Measurements from ENCODE around the gene TLCD3A.
"Not testable (repeated sequence)": the region's sequence is repeated elsewhere in the genome, so short reads cannot be mapped to it uniquely, and the experiment has no call there.

Gene TLCD3A

DNA sequence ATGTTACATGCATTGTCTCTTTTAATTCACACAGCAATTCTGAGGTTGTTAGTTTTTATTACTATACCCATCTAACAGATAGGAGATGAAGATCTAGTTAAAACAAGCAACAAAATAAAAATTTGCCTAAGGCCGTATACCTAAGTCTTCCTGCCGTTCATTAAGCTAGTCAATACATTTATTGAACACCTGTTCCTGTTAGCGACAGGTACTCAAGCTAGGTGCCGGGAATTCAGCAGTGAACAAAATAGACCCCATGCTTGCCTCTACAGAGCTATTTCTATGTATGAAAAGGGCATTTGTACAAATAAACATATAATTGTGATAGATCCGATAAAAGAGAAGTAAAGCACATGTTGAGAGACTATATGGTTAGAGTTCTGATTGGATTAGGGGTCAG, 14.3 kb upstream of the TLCD3A start:
- no peak for DNase-seq

DNA sequence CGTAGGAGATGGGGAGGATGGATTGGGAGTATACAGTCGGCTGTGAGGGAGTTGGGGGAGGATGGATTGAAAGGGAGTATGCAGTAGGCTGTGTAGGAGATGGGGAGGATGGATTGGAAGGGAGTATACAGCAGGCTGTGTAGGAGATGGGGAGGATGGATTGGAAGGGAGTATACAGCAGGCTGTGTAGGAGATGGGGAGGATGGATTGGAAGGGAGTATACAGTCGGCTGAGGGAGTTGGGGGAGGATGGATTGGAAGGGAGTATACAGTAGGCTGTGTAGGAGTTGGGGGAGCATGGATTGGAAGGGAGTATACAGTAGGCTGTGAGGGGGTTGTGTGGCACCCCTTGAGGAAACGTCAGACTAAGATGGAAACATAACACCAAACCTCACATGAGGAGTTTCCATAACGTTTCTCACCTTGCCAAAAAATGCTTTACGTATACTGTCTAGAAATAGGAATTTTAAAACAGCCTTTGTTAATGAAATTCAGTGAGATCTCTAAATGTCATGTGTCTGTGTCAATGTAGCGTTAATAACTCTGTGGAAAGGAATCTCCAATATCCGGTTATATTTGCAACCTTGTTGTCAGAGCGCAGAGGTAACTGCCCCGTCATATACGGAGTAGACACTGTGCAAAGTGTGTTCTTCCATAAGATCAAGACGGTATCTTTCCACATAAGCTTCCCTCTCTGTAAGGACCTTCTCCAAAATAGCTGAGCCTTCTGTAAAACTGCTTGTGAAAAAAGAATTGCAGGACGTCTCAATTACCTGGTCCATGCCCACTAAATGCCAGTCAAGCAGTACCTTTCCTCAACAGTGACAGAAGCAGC, 11.5 kb upstream of the TLCD3A start:
- no peak for DNase-seq

DNA sequence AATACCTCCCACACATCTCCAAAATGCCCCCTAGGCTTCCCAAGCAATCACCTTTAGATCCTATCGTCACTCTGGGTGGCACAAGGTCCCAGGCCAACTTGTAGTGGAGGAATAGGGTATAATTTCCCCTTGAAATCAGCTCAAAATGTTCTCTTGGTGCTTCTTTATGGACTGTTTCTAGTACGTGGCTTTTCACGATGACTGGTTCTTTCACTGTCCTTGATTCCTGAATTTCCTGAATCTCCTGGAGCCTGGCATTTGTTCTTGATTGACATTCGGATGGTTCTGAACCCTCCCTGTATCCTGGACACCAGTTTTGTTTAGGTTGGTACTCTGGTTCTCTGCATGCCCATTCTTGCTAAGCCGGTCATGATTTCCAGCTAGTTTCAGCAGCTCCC, 10.9 kb upstream of the TLCD3A start:
- no peak for DNase-seq

DNA sequence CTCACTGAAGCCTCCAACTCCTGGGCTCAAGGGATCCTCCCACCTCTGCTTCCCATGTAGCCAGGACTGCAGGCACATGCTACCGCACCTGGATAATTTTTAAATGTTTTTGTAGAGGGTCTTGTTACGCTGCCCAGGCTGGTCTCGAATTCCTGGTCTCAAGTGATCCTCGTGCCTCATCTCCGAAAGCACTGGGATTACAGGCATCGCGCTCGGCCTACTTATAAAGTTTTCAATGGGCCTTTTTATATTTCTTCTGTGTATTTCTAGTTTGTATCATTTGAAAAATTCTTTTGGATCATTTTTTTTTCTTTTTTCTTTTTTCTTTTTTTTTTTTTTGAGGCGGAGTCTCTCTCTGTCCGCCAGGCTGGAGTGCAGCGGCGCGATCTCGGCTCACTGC, 7.3 kb upstream of the TLCD3A start:
- no peak for DNase-seq

DNA sequence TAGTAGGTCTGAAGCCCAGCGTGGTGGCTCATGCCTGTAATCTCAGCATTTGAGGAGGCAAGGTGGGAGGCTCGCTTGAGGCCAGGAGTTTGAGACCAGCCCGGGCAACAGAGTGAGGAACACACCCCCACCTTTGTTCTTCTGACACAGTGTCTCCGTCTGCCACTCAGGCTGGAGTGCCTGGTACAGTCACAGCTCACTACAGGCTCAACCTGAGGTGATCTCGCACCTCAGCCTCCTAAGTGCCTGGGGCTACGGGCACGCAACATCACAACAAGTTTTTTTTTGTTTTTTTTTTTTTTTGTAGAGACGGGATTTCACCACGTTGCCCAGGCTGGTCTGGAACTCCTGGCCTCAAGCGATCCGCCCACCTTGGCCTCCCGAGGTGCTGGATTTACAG, 6.7 kb upstream of the TLCD3A start:
- DNase-seq, result no peak

DNA sequence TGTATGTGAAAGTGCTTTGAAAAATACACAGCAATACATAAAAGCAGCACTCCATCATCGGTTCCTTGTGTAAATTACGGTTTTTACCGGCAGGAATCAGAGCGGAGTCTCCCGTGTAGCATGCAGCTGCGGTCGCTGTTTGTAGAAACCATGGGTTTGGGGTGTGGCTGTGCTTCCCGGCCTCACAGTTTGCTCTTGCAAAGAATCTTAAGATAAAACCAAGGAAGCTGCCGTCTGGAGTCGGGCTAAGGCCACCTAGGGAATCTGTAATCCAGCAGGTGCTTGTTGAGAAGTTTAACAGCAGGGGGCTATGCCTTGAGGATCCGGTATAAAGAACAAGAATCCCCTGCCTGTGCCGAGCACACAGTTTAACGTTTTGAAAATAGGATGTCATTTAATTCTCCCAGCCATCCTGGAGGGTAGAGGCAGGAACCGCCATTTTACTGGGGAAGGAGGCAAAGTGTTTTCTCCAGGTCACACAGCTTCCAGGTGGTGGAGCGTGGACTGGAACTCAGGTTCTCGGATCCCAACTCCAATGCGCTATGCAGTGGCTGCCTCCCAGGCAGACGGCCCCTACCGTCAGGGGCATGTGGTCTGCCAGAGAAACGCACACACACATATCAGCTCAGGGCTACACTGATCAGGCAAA, 6.0 kb upstream of the TLCD3A start:
- no peak for DNase-seq

DNA sequence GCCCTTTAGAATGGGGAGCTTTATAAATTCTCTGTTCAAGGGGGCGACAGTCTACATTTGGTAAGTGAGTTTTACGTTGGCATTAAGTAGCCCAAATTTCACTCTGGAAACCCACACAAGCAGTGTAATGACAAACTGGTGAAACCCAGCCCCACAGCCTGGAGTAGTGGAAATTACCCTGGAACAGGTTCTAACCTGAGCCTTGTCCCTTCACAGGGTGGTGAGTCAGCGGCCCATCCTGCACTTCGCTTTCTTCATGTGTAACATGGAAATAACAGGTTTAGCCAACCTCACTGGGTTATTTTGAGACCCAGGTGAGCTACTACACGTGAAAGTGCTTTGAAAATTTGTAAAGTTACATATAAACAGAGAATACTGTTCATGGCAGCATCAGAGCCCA, 3.5 kb upstream of the TLCD3A start:
- no peak for DNase-seq

DNA sequence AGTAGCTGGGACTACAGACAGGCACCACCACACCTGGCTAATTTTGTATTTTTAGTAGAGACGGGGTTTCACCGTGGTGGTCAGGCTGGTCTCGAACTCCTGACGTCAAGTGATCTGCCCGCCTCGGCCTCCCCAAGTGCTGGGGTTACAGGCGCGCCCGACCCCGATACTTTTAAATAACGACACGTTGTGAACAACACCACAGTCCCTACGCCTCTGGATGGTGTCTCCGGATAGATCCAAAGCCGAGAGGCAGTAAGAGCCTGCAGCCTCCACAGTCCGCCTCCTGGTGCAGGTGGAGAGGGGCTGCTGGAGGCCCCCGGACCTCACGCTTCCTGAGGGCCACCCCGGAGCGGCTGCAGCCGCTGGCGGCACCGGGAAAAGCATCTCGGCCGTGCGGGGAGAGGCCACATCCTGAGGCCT, 741 bp upstream of the TLCD3A start:
- DNase-seq, result no peak

DNA sequence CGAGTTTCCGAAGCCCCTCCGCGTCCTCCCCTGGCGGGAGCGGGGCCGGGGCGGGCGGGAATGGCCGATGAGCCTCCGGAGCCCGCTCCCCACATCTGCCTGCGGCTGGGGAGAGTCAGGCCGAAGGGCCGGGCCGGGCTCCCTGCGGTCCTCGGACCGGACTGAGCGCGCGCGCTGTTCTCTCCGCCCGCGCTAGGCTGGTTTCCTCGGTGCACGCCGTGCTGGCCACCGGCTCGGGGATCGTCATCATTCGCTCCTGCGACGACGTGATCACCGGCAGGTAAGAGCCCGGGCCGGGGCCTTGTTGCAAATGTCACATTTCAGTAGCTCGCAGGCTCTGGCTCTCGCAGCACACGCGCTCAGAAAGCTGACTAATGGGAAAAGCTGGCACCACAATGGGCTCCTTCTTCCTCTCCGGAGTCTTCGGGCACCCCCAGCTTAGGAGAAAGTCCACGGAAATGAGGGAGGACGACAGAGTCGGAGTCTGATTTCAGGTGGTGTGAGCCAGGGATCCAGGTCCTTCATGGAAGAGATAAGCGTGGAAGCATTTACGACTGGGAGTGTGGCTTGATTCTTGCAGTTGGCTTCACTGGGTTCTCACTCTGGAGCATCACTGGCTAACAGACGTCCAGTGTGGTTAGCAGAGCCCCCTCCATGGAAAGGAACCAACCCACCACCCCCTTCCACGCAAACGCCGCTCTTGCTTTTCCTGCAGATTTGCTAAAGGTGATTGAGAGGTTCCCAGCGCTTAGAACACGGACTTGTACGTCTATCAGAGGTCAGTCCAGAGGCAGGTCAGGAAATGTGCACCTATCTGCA, 715 bp downstream of the TLCD3A start:
- no peak for DNase-seq

DNA sequence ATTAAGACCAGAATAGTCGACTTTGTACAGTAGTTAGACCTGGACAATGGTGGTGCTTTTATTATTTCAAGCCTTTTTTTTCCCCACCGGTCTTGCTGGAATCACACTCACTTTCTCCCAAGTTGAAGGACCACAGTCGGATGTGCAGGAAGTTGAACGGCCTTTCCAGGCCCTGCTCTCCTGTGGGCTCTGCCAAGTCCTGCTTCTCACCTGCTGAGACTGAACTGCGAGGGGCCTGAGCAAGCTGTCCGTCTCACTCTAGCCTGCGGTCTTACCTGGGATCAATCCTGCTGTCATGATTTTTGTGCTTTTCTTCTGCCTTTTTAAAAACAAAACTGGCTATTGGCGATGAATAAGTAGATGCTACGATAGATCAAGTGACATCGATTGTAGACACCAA, 1.3 kb downstream of the TLCD3A start:
- no peak for DNase-seq

DNA sequence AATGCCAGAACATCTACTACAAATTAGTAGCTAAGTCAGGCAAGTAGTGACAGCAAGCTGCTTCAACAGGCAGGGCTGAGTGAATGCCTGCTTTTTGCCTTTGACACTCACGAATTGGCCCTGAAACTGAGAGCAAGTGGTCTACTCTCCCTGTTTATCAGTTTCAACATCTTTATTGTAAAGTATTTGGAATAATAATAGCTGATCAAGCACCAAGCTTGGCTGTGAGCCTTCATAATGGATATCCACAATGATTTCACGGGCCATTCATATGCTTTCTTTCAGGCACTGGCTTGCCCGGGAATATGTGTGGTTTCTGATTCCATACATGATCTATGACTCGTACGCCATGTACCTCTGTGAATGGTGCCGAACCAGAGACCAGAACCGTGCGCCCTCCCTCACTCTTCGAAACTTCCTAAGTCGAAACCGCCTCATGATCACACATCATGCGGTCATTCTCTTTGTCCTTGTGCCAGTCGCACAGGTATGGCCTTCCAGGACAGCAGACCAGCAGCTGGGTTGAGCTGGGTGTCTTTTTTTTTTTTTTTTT, 5.2 kb downstream of the TLCD3A start:
- DNase-seq, result no peak

DNA sequence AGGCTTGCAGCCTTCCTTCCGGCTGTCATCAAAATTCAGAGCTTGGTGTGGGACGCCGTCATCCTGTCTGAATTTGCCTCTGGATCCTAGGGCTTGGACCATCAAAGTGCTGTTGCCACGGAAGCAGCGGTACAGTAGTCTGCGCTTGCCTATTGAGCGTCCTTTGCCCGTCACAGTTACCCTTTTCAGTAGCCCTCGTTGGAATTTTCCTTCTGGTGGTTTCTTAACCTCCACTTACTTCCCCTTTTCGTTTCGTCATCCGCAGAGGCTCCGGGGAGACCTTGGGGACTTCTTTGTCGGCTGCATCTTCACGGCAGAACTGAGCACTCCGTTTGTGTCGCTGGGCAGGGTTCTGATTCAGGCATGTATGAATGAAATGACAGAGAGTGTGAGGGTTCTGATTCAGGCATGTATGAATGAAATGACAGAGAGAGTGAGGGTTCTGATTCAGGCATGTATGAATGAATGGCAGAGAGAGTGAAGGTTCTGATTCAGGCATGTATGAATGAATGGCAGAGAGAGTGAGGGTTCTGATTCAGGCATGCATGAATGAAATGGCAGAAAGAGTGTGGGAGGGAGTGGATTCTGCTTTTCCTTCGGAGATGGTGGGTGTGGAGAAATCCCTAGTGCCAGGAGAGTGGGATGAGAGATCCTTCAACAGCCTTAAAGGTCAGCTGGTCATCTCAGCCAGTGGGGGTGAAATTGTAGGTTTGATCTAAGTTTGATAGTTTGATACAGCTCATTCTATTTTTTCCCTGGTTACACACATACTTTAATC, 8.0 kb downstream of the TLCD3A start:
- DNase-seq, result no peak

DNA sequence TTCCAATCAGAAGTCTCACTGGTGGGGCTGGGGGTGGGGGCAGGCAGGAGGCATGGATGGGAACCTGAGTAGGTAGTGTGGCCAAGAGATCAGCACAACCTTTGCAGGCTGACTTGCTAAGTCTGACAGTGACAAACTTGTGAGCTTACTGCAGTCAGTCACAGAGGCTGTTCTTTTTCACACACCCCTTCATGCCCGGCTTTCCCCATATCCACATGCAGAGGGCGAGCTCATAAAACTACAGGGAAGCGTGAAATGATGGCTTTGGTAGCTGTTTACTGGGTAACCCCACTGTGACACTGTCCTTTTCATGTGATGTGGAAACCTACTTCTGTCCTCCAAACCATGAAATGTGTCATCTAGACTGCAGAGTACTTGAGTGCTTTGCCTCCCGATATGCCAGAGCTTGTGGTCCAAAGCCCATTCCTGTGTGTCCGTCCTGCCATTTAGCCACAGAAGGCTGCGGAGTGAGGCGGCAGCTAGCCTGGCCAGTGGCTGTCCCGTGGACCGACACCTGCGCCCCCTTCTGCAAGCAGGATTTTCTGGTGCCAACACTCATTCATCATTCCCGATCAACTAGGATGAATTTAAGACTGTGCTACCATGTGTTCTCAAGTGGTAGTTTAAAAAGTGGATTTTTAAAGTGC, 9.9 kb downstream of the TLCD3A start:
- no peak for DNase-seq

DNA sequence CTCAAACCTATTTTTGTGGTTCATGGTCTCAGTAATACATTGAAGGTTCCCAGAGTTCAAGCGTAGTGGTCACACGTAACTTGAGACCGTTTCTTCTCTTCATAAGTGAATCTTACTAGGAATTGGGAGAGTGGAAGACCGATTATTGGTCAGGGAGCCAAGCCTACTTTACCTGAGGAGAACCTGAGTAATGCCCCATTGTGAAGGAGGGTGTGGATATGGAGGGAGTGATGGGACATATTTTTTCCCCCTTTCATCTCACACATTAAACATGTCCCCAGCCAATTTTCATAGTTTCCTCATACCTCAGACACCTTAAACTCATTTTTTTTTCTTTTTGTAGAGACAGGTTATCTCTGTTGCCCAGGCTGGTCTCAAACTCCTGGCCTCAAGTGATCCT, 10.7 kb downstream of the TLCD3A start:
- no peak for DNase-seq

DNA sequence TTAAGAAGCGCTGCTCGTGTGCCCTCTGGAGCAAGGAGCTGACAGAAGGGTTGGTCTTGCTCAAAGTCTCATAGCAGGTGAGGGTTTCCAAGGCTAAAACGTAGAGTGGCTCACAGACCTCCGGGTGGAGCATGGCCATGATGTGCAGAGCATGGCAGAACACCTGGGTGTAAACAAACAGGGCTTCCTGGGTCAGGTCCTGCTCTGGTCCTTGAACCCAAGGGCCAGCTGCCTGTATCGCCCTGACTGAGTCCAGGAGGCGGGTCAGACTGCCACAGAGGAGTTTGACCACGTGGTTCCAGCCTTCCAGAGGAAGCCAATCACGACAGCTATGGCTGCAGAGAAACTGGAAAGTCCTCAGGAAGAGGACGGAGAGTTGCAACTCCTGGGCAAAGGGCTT, 12.5 kb downstream of the TLCD3A start:
- no peak for DNase-seq

DNA sequence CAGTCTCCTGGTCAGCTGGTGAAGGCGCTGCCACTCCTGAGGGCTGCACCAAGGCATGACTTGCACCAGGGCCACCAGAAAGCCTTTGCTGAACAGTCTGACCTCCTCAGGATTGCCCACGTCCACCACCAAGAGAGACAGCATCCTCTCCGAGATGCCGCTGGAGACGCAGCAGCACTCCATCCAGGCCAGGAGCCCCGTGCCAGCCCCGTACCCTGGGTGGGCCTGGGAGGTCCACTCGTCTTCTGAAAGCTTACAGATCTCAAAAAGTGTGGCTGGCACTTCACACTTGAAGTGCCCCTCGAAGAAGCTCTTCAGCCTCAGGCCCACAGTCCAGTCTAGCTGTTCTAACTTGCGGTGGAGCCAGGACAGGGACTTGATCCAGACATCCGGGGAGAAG, 13.0 kb downstream of the TLCD3A start:
- no peak for DNase-seq

DNA sequence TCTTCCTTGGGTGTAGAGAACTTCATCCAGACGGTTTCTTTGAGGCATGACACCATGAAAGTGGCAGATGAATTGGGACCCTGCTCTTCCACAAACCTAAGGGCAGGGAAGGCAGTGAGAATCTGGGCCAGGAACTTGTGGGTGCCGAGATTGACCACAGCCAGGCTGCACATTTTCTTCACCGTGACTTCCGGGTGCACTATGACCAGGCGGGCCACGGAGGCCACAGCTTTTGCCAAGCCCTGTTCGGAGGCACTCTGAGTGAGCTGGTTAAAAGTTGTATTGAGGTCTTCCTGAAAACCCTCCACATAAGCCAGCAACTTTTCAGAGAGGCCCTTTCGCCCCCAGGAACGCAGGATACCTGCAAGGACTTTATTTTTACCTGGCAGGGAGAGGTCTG, 13.8 kb downstream of the TLCD3A start:
- no peak for DNase-seq

DNA sequence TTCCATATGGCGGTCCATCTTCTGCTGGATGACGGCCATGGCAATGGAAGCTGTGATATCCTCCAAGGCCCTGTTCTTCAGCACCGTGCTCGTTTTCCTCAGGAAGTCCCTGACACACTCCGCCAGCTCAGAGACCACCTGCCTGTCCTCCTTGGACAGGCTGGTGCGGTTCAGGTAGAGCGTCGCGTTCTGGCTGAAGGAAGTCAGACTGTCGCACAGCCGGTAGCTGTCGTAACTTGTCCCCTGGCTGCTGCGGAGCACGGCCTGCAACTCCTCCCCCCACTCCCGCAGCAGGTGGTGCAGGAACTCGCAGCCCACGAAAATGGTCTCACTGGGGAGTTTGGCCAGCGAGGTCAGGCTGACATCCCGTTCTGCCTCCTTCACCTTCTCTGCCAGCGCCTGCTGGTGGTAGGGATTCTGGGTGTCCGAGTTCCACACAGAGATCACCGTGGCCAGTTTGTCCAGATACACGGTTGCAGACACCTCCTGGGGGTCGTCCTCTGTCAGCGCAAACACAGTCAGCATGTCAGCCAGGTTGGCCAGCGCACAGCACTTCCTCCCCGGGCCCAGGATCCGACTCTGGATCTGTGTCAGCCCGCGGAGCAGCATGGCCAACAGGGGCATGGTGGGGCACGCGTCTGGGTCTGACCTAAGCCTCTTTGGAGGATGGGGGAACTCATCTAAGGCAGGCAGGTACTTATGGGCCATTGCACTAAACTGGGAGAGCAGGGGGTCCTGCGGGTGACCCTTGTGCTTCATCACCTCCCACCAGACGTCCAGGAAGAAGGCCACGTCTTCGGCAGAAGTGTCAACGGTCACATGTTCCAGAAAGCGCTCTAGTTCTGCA, 14.6 kb downstream of the TLCD3A start:
- DNase-seq, result no peak

DNA sequence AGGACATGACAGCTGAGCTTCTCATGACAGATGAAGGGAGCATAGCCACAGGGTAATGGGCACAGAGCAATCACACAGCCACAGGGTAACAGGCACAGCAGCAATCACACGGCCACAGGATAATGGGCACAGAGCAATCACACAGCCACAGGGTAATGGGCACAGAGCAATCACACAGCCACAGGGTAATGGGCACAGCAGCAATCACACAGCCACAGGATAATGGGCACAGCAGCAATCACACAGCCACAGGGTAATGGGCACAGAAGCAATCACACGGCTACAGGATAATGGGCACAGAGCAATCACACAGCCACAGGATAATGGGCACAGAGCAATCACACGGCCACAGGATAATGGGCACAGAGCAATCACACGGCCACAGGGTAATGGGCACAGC, 16.2 kb downstream of the TLCD3A start:
- not testable (repeated sequence) for DNase-seq

DNA sequence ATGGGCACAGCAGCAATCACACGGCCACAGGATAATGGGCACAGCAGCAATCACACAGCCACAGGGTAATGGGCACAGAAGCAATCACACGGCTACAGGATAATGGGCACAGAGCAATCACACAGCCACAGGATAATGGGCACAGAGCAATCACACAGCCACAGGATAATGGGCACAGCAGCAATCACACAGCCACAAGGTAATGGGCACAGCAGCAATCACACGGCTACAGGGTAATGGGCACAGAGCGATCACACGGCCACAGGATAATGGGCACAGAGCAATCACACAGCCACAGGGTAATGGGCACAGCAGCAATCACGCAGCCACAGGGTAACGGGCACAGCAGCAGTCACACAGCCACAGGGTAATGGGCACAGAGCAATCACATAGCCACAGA, 17.0 kb downstream of the TLCD3A start:
- DNase-seq, result not testable (repeated sequence)

DNA sequence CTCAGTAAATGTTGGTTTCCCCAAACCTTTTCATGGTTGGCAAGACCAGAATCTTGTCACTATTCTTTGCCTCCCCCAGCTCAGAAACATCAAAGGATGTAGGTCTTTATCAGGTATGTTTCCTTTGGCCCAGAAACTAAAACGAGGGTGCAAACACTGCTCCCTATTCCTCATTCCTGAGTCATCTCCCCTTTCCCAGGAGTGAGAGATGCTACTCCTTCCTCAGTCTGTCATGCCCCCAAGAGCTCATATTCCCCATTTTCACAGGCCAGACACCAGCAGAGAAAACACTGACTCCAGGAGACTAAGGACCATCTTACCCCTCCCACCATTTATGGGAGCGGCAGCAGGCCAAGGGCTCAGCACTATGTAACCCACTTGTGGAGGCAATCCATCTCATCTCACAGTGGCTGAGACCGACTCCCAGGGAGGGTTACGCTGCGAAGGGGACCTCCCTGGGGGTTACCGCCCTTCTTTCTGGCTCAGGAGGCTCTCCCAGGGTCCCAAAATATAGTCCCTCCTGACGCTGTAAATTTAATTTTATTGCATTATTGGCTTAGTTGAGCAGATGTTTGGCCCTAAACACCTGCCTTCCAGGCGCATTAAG, 18.1 kb downstream of the TLCD3A start:
- DNase-seq, result peak; percentile 78
